ENCODE results near the gene FMO5.
"Not testable (repeated sequence)": the region's sequence is repeated elsewhere in the genome, so short reads cannot be mapped to it uniquely, and the experiment has no call there.

FMO5 gene

DNA sequence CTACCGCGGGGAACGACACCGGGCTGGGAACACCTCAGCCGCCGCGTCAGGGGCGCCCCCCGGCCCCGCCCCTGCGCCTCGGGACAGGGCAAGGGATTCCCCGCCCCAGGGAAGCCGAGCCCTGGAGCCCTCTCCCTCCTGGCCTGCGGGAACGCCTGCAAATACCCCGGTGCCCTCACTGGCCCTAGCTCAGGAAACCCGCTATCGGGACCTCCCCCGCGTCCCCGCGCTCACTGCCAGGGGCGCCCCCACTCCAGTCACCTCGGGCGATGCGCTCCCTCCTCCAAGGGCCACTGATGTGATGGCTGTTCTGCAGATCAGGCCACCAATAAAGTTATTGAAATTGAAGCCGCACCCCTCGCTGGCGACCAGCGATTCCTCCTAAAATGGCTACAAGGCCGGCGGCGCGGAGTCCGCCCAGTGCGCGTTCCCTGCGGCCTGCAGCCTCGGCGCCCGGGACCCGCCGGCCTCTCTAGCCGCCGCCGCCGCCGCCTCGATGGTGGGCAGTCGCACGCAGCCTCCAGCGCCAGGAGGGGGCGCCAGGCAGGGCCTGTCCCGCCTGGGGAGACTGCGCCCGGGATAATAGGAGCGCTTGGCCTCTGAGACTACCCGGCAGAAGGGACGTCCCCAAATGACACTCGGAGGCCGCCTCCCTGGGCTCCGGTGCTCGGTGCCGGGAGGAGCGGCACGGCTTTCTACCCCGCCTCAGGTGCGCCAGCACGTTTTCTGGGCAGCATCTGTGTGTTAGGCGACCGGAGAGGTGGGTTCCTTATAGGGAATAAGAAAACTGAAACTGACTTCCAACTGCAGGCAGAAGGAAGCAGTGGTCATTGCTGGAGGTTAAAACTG, 52.7 kb downstream of the FMO5 start, which contains the start of gene PRKAB2:
PRKAB2 (minus strand) TSS at position 303 of the 849 bp plus-strand sequence. CDS start 326 bp downstream, outside the sequence.
- Histone ChIP-seq H3K4me1 (ENCODE audit: control insufficient read depth, insufficient read depth, low read length, poor library complexity, severe bottlenecking) (peaks cover 9% of the 10 kb centered on the region), H3K27ac (ENCODE audit: insufficient read depth, low read length, poor library complexity, severe bottlenecking) (peak within 1 kb of the TSS; percentile 74), H3K36me3 (ENCODE audit: control insufficient read depth, insufficient read depth, low read length) (no peaks in the 10 kb centered on the region), H3K27me3 (replicated peaks; ENCODE audit: control insufficient read depth, insufficient read depth, low read length, poor library complexity, severe bottlenecking) (no peaks in the 10 kb centered on the region), H3K9me3 (ENCODE audit: control insufficient read depth, low read length) (no peaks in the 10 kb centered on the region), H3K4me3 (ENCODE audit: insufficient read depth, low read depth, low read length, poor library complexity, severe bottlenecking) (peak within 1 kb of the TSS; percentile 83)
- peak; percentile 72 to 81 (median 75) for DNase-seq

DNA sequence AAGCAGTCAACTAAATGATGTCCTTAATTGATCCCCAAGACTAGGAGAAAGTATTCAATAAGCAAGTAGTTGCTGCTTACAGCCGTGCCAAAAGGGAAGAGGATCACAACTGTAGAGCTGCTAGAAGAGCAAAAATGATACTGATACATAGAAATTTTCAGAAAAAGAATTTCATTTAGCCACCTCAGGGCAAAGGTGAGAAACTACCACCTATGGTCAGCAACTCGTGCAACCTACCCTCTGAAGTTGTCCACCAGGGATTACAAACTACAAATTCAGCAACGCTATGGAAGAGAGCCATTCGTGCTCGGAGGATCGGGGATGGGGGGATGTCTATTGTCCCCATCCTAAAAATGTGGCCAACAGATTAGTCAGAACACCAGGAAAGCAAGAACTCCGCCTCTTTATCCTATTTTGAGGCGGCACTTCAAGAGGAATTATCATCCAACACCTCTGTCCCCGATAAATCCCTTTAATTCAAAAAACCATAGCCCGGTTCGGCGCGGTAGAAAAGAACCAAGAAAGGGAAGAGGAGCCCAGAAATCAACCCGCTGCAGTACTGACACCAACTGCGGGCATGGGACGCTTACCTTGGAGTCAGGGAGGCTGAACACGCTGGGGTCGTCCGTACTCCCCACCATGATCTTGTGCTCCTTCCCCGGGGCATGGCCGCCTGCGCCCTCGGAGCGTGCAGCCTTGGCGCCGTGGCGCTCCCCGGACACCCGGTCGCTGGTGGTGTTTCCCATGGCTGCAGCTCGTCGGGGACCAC, 53.6 kb downstream of the FMO5 start:
- Histone ChIP-seq H3K36me3 (ENCODE audit: control insufficient read depth, insufficient read depth, low read length) (peaks cover 3% of the 10 kb centered on the region), H3K9me3 (ENCODE audit: control insufficient read depth, low read length) (no peaks in the 10 kb centered on the region), H3K4me1 (ENCODE audit: control insufficient read depth, insufficient read depth, low read length, poor library complexity, severe bottlenecking) (peaks cover 9% of the 10 kb centered on the region), H3K27me3 (replicated peaks; ENCODE audit: control insufficient read depth, insufficient read depth, low read length, poor library complexity, severe bottlenecking) (no peaks in the 10 kb centered on the region), H3K4me3 (ENCODE audit: insufficient read depth, low read depth, low read length, poor library complexity, severe bottlenecking) (peak overlapping the region; percentile 83), H3K27ac (ENCODE audit: insufficient read depth, low read length, poor library complexity, severe bottlenecking) (peak overlapping the region; percentile 74)
- DNase-seq = no peak

DNA sequence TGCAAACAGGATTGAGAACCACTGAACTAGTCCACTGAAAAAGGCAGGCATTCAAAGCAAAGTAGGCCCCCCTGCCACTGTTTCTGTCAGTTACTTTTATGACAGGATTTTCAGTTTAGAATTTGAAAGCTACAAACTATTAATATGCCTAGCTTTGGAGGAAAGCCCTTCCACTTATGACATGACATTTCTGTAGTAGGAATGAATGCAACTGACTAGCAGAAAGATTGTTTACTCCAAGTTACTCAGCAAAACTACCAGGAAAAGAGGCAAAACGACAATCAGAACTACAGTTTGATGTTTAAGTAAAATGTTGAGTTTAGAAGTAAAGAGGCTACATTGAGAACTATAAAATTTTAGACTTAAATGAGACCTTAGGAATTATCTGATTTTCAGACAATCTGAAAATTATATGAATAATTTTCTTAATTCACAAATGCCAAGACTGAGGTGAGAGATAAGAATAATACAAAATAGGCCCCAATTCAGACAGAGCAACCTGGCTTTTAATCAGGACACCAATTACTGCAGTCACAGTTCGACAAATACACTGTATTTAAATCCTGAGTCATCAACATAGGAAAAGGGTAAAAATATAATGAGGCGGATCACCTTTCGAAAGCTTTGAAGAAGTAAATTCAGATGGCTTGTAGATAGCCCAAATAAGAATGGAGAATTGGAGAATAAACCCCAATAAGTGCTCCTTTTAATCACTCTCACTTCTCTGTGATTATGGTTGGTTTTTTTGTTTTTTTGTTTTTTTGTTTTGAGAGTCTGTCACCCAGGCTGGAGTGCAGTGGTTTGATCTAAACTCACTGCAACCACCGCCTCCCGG, 55.1 kb downstream of the FMO5 start:
- H3K4me3 ChIP-seq (ENCODE audit: insufficient read depth, low read depth, low read length, poor library complexity, severe bottlenecking) = no peak overlapping the region
- no peak overlapping the region for H3K27ac ChIP-seq (ENCODE audit: insufficient read depth, low read length, poor library complexity, severe bottlenecking)
- H3K9me3 ChIP-seq (ENCODE audit: control insufficient read depth, low read length) = no peaks in the 10 kb centered on the region
- peaks cover 9% of the 10 kb centered on the region for H3K4me1 ChIP-seq (ENCODE audit: control insufficient read depth, insufficient read depth, low read length, poor library complexity, severe bottlenecking)
- H3K36me3 ChIP-seq (ENCODE audit: control insufficient read depth, insufficient read depth, low read length) = peaks cover 5% of the 10 kb centered on the region
- no peak for DNase-seq
- H3K27me3 ChIP-seq (replicated peaks; ENCODE audit: control insufficient read depth, insufficient read depth, low read length, poor library complexity, severe bottlenecking) = no peaks in the 10 kb centered on the region

DNA sequence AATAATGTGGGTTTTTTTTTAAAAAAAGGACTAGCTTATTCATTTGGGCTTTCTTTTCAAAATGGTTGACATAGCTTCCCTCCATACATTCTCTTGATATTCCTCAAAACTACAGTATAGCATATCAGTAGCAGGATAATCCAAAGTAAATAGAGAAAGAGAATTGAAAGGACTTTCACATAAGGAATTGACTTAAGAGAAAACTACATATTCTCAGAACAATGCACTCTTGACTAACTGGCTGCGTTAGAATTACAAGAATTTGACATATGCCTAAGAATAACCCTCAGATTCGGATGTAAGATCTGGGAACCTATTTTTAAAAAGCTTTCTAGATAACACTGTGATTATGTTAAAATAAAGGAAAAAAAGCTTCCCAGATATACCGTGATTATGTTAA, 56.0 kb downstream of the FMO5 start:
- DNase-seq = no peak
- H3K4me3 ChIP-seq (ENCODE audit: insufficient read depth, low read depth, low read length, poor library complexity, severe bottlenecking) = no peak overlapping the region
- H3K4me1 ChIP-seq (ENCODE audit: control insufficient read depth, insufficient read depth, low read length, poor library complexity, severe bottlenecking) = peaks cover 9% of the 10 kb centered on the region
- H3K9me3 ChIP-seq (ENCODE audit: control insufficient read depth, low read length) = no peaks in the 10 kb centered on the region
- no peak overlapping the region for H3K27ac ChIP-seq (ENCODE audit: insufficient read depth, low read length, poor library complexity, severe bottlenecking)
- H3K36me3 ChIP-seq (ENCODE audit: control insufficient read depth, insufficient read depth, low read length) = peaks cover 5% of the 10 kb centered on the region
- H3K27me3 ChIP-seq (replicated peaks; ENCODE audit: control insufficient read depth, insufficient read depth, low read length, poor library complexity, severe bottlenecking) = no peaks in the 10 kb centered on the region

DNA sequence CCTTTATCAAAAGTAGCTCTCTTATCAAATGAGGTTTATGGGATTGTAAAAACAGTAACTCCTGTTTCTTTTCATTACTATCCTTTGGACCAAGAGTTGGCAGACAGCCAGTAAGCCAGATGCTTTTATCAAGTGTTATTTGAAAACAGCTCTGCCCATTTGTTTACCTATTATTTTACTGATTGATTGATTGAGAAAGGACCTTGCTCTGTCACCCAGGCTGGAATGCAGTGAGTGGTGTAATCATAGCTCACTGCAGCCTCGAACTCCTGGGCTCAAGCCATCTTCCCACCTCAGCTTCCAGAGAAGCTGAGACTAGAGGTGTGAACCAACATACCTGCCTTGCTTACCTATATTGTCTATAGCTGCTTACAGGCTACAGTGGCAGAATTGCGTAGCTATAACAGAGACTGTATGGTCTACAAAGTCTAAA, 56.5 kb downstream of the FMO5 start:
- Histone ChIP-seq H3K36me3 (ENCODE audit: control insufficient read depth, insufficient read depth, low read length) (peaks cover 5% of the 10 kb centered on the region), H3K27me3 (replicated peaks; ENCODE audit: control insufficient read depth, insufficient read depth, low read length, poor library complexity, severe bottlenecking) (no peaks in the 10 kb centered on the region), H3K9me3 (ENCODE audit: control insufficient read depth, low read length) (no peaks in the 10 kb centered on the region), H3K4me3 (ENCODE audit: insufficient read depth, low read depth, low read length, poor library complexity, severe bottlenecking) (no peak overlapping the region), H3K27ac (ENCODE audit: insufficient read depth, low read length, poor library complexity, severe bottlenecking) (no peak overlapping the region), H3K4me1 (ENCODE audit: control insufficient read depth, insufficient read depth, low read length, poor library complexity, severe bottlenecking) (peaks cover 9% of the 10 kb centered on the region)
- no peak for DNase-seq

DNA sequence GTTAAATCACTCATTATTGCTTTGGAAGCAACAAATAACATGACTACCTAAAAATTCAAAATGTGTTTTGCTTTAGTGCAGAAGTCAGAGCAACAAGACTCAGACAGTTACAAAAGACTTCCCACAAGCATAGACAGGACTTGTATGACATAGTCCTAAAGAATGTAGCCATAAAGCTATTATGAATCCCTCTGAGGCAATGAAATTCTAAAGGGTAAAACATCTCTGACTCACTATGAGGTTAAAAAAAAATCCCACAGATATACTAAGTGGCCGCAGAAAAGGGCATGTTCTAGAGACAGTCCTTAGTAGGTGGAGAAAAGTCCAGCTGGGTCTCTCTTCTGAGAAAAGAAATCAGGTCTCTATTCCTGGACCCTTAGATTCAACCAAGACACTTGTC, 57.8 kb downstream of the FMO5 start:
- Histone ChIP-seq H3K4me3 (ENCODE audit: insufficient read depth, low read depth, low read length, poor library complexity, severe bottlenecking) (no peak overlapping the region), H3K36me3 (ENCODE audit: control insufficient read depth, insufficient read depth, low read length) (peaks cover 8% of the 10 kb centered on the region), H3K27me3 (replicated peaks; ENCODE audit: control insufficient read depth, insufficient read depth, low read length, poor library complexity, severe bottlenecking) (no peaks in the 10 kb centered on the region), H3K27ac (ENCODE audit: insufficient read depth, low read length, poor library complexity, severe bottlenecking) (no peak overlapping the region), H3K4me1 (ENCODE audit: control insufficient read depth, insufficient read depth, low read length, poor library complexity, severe bottlenecking) (peaks cover 9% of the 10 kb centered on the region), H3K9me3 (ENCODE audit: control insufficient read depth, low read length) (no peaks in the 10 kb centered on the region)
- no peak for DNase-seq

DNA sequence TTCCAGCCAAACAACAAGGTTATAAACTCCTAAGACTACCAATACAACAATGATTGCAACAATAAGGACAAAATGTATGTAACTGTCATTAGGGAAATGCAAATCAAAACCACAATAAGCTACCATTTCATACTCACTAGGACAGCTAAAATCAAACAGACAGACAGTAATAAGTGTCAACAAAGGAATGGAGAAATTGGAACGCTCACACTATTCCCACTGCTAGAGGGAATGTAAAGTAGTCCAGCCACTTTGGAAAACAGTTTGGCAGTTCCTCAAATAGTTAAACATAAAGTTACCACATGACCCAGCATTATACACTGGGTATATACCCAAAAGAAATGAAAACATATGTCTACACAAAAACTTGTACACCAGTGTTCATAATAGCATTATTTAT, 62.1 kb downstream of the FMO5 start:
- no peaks in the 10 kb centered on the region for H3K27me3 ChIP-seq (replicated peaks; ENCODE audit: control insufficient read depth, insufficient read depth, low read length, poor library complexity, severe bottlenecking)
- no peak for DNase-seq
- H3K27ac ChIP-seq (ENCODE audit: insufficient read depth, low read length, poor library complexity, severe bottlenecking) = no peak overlapping the region
- no peaks in the 10 kb centered on the region for H3K9me3 ChIP-seq (ENCODE audit: control insufficient read depth, low read length)
- H3K4me3 ChIP-seq (ENCODE audit: insufficient read depth, low read depth, low read length, poor library complexity, severe bottlenecking) = no peak overlapping the region
- H3K4me1 ChIP-seq (ENCODE audit: control insufficient read depth, insufficient read depth, low read length, poor library complexity, severe bottlenecking) = no peaks in the 10 kb centered on the region
- peaks cover 44% of the 10 kb centered on the region for H3K36me3 ChIP-seq (ENCODE audit: control insufficient read depth, insufficient read depth, low read length)

DNA sequence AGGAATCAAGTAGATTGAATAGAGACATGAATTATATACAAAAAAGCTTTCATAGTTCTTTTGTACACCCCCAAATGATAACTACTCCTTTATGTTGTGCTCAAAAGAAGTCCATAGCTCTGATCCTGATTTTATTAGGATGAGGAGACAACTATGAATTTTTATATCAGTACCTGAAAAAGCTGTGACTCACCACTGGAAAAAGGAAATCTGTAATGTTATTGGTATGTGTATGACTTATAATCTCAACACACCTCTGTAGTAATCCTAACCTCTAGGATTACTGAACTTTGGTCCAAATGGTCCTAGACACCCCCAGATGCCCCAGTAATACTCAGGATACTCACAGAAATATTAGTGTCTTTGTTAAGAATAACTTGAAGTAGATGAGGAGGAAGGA, 63.0 kb downstream of the FMO5 start:
- Histone ChIP-seq H3K36me3 (ENCODE audit: control insufficient read depth, insufficient read depth, low read length) (peaks cover 44% of the 10 kb centered on the region), H3K27me3 (replicated peaks; ENCODE audit: control insufficient read depth, insufficient read depth, low read length, poor library complexity, severe bottlenecking) (no peaks in the 10 kb centered on the region), H3K4me3 (ENCODE audit: insufficient read depth, low read depth, low read length, poor library complexity, severe bottlenecking) (no peak overlapping the region), H3K4me1 (ENCODE audit: control insufficient read depth, insufficient read depth, low read length, poor library complexity, severe bottlenecking) (no peaks in the 10 kb centered on the region), H3K27ac (ENCODE audit: insufficient read depth, low read length, poor library complexity, severe bottlenecking) (no peak overlapping the region), H3K9me3 (ENCODE audit: control insufficient read depth, low read length) (no peaks in the 10 kb centered on the region)
- no peak for DNase-seq

DNA sequence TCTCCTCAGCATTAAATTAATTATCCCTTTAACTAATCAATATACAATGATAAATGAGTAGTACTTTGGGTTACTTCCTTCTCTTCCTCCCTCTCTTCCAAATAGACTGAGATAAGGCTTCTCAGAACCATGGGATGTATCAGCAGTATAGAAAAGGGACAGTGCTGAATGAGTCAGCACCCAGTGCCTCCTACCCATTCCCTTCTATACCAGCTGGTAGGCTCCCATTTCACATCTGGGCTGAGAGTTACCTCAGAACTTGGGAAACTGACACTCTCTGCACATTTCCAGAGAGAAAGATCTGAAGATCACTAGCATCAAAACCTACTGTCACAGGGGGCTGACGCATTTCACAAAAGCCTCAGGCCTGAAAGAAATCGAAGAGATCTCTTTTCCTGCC, 68.0 kb downstream of the FMO5 start:
- peaks cover 33% of the 10 kb centered on the region for H3K36me3 ChIP-seq (ENCODE audit: control insufficient read depth, insufficient read depth, low read length)

More for the DNA sequence above, 68.0 kb downstream of the FMO5 start:
- H3K9me3 ChIP-seq (ENCODE audit: control insufficient read depth, low read length); H3K4me3 ChIP-seq (ENCODE audit: insufficient read depth, low read depth, low read length, poor library complexity, severe bottlenecking); DNase-seq; H3K4me1 ChIP-seq (ENCODE audit: control insufficient read depth, insufficient read depth, low read length, poor library complexity, severe bottlenecking); H3K27me3 ChIP-seq (replicated peaks; ENCODE audit: control insufficient read depth, insufficient read depth, low read length, poor library complexity, severe bottlenecking); H3K27ac ChIP-seq (ENCODE audit: insufficient read depth, low read length, poor library complexity, severe bottlenecking): not testable (repeated sequence)
